Heart left ventricle (tissue), 16 donors: ENCODE measurements around the gene CALHM2. TPM values are rescaled to one million over a fixed set of nuclear protein-coding genes. Genes with fewer than 3 reads are reported as not detected.

ENCODE experiments used
- ATAC-seq, 4 donors: fragments of 200-7000 bp; cut with Tn5 transposase; one replicate each; pipeline ENCODE4 v1.9.1; 2020 to 2022; ENCODE audit warnings: moderate library complexity in 4 of 4, mild to moderate bottlenecking in 3 of 4, moderate number of reproducible peaks in 1 of 4
- DNase-seq, 5 donors: peaks; one replicate each; pipeline ENCODE4 v3.0.0-alpha.2; 2020
- H3K27ac ChIP-seq, 12 donors: fragments of 200-600 bp; sonication (generic) in 4 of 12; one replicate each; pipeline versions ENCODE4 v1.5.0 to v1.8.0; 2016 to 2022; ENCODE audit warnings: mild to moderate bottlenecking in 2 of 12
- H3K27me3 ChIP-seq, 9 donors: fragments of 200-600 bp; sonication (generic) in 2 of 9; one replicate each; pipeline versions ENCODE4 v1.5.1 to v1.8.0; 2016 to 2022; ENCODE audit warnings: mild to moderate bottlenecking in 3 of 9
- H3K36me3 ChIP-seq, 9 donors: fragments of 200-600 bp; sonication (generic) in 2 of 9; one replicate each; pipeline versions ENCODE4 v1.5.0 to v1.8.0; 2018 to 2022; ENCODE audit warnings: mild to moderate bottlenecking in 2 of 9
- H3K4me1 ChIP-seq, 12 donors: fragments of 200-600 bp; sonication (generic) in 4 of 12; one replicate each; pipeline versions ENCODE4 v1.5.0 to v1.8.0; 2016 to 2022; ENCODE audit warnings: mild to moderate bottlenecking in 3 of 12
- H3K4me3 ChIP-seq, 12 donors: fragments of 200-600 bp; sonication (generic) in 4 of 12; one replicate each; pipeline versions ENCODE4 v1.5.0 to v1.8.0; 2017 to 2022; ENCODE audit warnings: mild to moderate bottlenecking in 9 of 12, moderate library complexity in 4 of 12
- H3K9me3 ChIP-seq, 12 donors: fragments of 200-600 bp; sonication (generic) in 4 of 12; one replicate each; pipeline versions ENCODE4 v1.5.0 to v1.8.0; 2016 to 2022; ENCODE audit warnings: mild to moderate bottlenecking in 1 of 12
- POLR2A ChIP-seq, 2 donors: fragments of 450-650 bp; IDR thresholded peaks; one replicate each; pipeline ENCODE4 v1.6.1; 2017; ENCODE audit warnings: antibody characterized with exemption in 2 of 2, mild to moderate bottlenecking in 2 of 2, moderate library complexity in 2 of 2
- WGBS, 4 donors: extraction: QIAGEN DNeasy Blood & Tissue Kit in 2 of 4; methylation state at CpG; one replicate each; pipeline versions ENCODE4 v1.1.5 to v1.1.7; 2013 to 2018; 5-methylcytosine and 5-hydroxymethylcytosine counted together
- intact Hi-C, 10 donors: fragments of 100-400 bp; cut with DNase I; formaldehyde crosslinking; loops; one replicate each; pipeline versions ENCODE4 v1.11.1 to v1.14.2; 2022
- polyA plus RNA-seq, 2 donors: library from polyadenylated mRNA; stranded (reverse); fragments of 200-250 nt; gene quantifications; one replicate each; pipeline ENCODE4 v1.2.3, GENCODE V29; 2013
- total RNA-seq, 9 donors: library from RNA; depleted of rRNA in 2 of 9; stranded (reverse); fragments of >200 nt in 2 of 9; fragmentation: NEBNext Ultra II Directional in 3 of 9; extraction: Animal tissue kit (Norgen Biotek cat#: 25700) in 3 of 9; gene quantifications; one replicate each; pipeline versions ENCODE4 v1.1.0 to v1.2.4, GENCODE V29; 2016 to 2023
- TF ChIP-seq, protein P1 (sequence below), 12 donors: fragments of 200-600 bp; sonication (generic) in 4 of 12; IDR thresholded peaks; one replicate each; pipeline versions ENCODE4 v1.5.0 to v1.8.0; 2018 to 2022; ENCODE audit warnings: antibody characterized with exemption in 12 of 12, mild to moderate bottlenecking in 5 of 12
- donor health status: ischemic (EF 13 %, LVEDD 7.1; RV severe dilation, severe dysfunction).
- donor health status: healthy with polysubstance abuse.
- donor health status: DM: no; HTN: yes; CAD: no.
- donor health status: DM: no; HTN: no; CAD: no.
- donor health status: ischemic (EF 25% LVEDD 6.9; RV normal size, moderate dysfunction).
- donor health status: ischemic (EF 25% LVEDD 5.7; RV mildly dilated, moderate dysfunction).
- donor health status: healthy.
- donor health status: DM: yes; HTN: yes; CAD: no.
- donor health status: ischemic (EF 35%, LVEDD 5.7; RV mildly dilated, moderate dysfunction).
- donor health status: nonischemic (EF 11% LVEDD 7.7; RV severe dilation, severe dysfunction).
- donor health status: DM: yes; HTN: yes; CAD: no.
- donor health status: PGD.
- donor health status: ischemic (EF 29% LVEDD 5.4; RV normal size, mild dysfunction).
- donor health status: nonischemic (EF 23%, LVEDD 6.1; RV moderate dilation, normal function).

CALHM2 gene
- total and polyA plus RNA-seq, 11 donors, result 8.2 to 36.8 (median 11.2) TPM

DNA sequence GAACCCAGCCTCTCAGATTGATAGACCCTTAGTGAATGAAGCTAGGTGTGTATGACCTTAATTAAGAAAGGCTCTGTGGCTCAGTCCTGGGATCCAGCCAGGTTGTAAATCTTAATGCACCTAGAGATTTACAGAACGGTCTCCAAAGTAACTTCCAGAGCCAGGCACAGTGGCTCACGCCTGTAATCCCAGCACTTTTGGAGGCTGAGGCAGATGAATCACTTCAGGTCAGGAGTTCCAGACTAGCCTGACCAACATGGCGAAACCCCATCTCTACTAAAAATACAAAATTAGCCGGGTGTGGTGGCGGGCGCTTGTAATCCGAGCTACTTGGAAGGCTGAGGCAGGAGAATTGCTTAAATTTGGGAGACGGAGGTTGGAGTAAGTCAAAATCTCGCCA, 24.3 kb downstream of the CALHM2 start:
- no peak for DNase-seq
- WGBS, 4 donors, result 97 to 98% (median 97%) methylated on average over 9 of the region's 9 CpGs
- peaks cover 0 to 100% (median 93%) of the 10 kb centered on the region in 9 donors for H3K36me3 ChIP-seq
- no peak overlapping the region for H3K4me3 ChIP-seq
- H3K27ac ChIP-seq, result no peak overlapping the region
- intact Hi-C loops, result no loop called here
- no peaks in the 10 kb centered on the region for H3K4me1 ChIP-seq
- no peaks in the 10 kb centered on the region for H3K9me3 ChIP-seq
- ATAC-seq, result no peak
- no peaks in the 10 kb centered on the region for H3K27me3 ChIP-seq
- no peak for TF ChIP-seq POLR2A (IDR thresholded peaks at IDR 0.05)
- TF ChIP-seq, protein P1, sequence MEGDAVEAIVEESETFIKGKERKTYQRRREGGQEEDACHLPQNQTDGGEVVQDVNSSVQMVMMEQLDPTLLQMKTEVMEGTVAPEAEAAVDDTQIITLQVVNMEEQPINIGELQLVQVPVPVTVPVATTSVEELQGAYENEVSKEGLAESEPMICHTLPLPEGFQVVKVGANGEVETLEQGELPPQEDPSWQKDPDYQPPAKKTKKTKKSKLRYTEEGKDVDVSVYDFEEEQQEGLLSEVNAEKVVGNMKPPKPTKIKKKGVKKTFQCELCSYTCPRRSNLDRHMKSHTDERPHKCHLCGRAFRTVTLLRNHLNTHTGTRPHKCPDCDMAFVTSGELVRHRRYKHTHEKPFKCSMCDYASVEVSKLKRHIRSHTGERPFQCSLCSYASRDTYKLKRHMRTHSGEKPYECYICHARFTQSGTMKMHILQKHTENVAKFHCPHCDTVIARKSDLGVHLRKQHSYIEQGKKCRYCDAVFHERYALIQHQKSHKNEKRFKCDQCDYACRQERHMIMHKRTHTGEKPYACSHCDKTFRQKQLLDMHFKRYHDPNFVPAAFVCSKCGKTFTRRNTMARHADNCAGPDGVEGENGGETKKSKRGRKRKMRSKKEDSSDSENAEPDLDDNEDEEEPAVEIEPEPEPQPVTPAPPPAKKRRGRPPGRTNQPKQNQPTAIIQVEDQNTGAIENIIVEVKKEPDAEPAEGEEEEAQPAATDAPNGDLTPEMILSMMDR (IDR thresholded peaks at IDR 0.05), result no peak

DNA sequence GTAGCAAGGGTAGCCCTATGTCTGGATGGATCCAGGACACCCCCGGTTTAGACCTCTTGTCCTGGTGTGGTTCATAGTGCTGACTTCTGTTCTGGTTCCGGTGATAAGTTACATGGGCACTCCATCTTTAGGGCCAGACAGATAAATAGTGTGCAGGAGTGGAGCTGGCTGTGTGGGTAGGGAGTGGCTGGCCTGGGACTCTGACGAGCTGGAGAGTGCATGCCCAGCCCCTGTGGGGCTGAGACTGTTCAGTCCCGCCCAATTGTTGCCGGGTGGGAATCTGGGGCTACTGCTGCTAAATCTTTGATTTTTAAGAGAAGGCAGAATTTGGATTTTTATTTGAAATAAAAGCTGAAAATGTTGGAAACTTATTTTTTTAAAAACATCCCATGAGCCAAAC, 28.4 kb downstream of the CALHM2 start:
- H3K27me3 ChIP-seq, result no peaks in the 10 kb centered on the region
- TF ChIP-seq POLR2A (IDR thresholded peaks at IDR 0.05), result no peak
- TF ChIP-seq, protein P1 (IDR thresholded peaks at IDR 0.05), result no peak
- 76 to 91% (median 82%) methylated on average over 4 to 5 of the region's 5 CpGs for WGBS, 4 donors
- H3K9me3 ChIP-seq, result no peaks in the 10 kb centered on the region
- ATAC-seq (no peak), DNase-seq (no peak)
- intact Hi-C loops, result no loop called here
- peaks cover 3 to 98% (median 95%) of the 10 kb centered on the region in 9 donors for H3K36me3 ChIP-seq
- H3K4me3 ChIP-seq, result no peak overlapping the region
- no peak overlapping the region for H3K27ac ChIP-seq
- H3K4me1 ChIP-seq, result no peaks in the 10 kb centered on the region

DNA sequence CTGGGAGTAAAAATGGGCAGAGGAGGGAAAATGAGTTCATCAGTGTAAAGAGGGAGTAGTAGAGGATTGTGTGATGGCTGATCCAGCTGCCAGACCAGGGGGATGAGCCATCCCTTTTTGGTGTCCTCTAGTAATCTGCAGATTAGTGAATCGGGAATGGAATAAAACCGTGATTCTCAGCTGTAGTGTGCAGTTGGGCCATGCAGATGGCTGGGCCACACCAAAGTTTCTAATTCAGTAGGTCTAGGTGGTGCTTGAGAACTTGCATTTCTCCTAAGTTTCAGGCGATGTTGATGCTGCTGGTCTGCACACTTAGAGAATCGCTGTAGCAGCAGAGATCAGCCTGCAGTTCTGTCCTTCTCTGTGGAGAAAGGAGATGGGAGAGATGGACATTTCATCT, 33.1 kb downstream of the CALHM2 start:
- H3K27me3 ChIP-seq, result no peaks in the 10 kb centered on the region
- 93 to 95% (median 94%) methylated on average over 3 to 4 of the region's 4 CpGs for WGBS, 4 donors
- H3K36me3 ChIP-seq, result peaks cover 9 to 98% (median 94%) of the 10 kb centered on the region in 9 donors
- intact Hi-C loops, result loop anchor here in 7 of 10 donors (2.0 to 10.0 kb wide), 4 partner anchors 64 to 266 kb away; no protein-coding TSS in a partner anchor
- no peak for TF ChIP-seq POLR2A (IDR thresholded peaks at IDR 0.05)
- TF ChIP-seq, protein P1 (IDR thresholded peaks at IDR 0.05), result no peak
- H3K4me3 ChIP-seq, result no peak overlapping the region
- no peak for ATAC-seq
- no peaks in the 10 kb centered on the region for H3K9me3 ChIP-seq
- DNase-seq, result no peak
- no peak overlapping the region for H3K27ac ChIP-seq
- no peaks in the 10 kb centered on the region for H3K4me1 ChIP-seq

DNA sequence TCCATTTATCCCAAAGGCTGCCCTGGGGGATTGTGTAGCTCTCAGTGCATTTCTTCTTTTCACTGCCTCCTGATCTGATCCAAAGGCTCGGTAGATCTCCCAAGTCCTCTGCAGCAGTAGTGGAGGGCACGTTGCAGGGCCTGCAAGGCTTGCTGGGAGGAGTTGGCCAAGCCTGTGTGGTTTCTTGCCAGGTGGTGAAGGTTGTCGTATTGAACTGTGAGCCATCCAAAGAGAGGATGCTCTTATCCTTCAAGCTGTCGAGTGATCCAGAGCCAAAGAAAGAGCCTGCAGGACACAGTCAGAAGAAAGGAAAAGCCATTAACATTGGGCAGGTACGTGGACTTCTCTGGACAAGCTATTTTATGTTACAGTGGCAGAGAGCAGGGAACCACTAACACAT, 34.6 kb downstream of the CALHM2 start:
- ATAC-seq (no peak), DNase-seq (no peak)

More for the DNA sequence above, 34.6 kb downstream of the CALHM2 start:
- Histone ChIP-seq H3K9me3 (no peaks in the 10 kb centered on the region), H3K27me3 (no peaks in the 10 kb centered on the region), H3K36me3 (peaks cover 12 to 98% (median 94%) of the 10 kb centered on the region in 9 donors), H3K27ac (no peak overlapping the region), H3K4me1 (no peaks in the 10 kb centered on the region), H3K4me3 (no peak overlapping the region)
- WGBS, 4 donors, result 86 to 93% (median 90%) methylated on average over 5 of the region's 5 CpGs
- intact Hi-C loops, result loop anchor here (1.0 to 10.0 kb wide), 9 partner anchors 64 to 267 kb away; no protein-coding TSS in a partner anchor
- no peak for TF ChIP-seq POLR2A (IDR thresholded peaks at IDR 0.05)
- TF ChIP-seq, protein P1 (IDR thresholded peaks at IDR 0.05), result no peak
